SHP77 treated with DMSO at 0.1 percent for 48 hours (cell line): ENCODE results near the gene TRIM66.

Experiments
- DNase-seq: peaks from one replicate; lab custom pipeline; 2025; lab: John Stamatoyannopoulos, UW

The TRIM66 gene

GRCh38 chr11:8608652-8609051 is 73.8 kb downstream of the TRIM66 start:
- DNase-seq, result no peak

GRCh38 chr11:8605971-8606563 is 76.4 kb downstream of the TRIM66 start:
- DNase-seq, result no peak

GRCh38 chr11:8604078-8604723 is 78.3 kb downstream of the TRIM66 start:
- DNase-seq, result no peak

- DNase-seq, result no peak
Observed at GRCh38 chr11:8603696-8604077, 78.8 kb downstream of the TRIM66 start.

GRCh38 chr11:8601376-8602133 is 80.9 kb downstream of the TRIM66 start:
- no peak for DNase-seq

- no peak for DNase-seq
Observed at GRCh38 chr11:8598506-8598905, 84.0 kb downstream of the TRIM66 start.

GRCh38 chr11:8597182-8597581 is 85.3 kb downstream of the TRIM66 start:
- DNase-seq, result no peak

- DNase-seq, result no peak
Observed at GRCh38 chr11:8596504-8597046, 85.9 kb downstream of the TRIM66 start.

GRCh38 chr11:8593935-8594909 is 88.2 kb downstream of the TRIM66 start, which contains the start of gene STK33:
STK33 (minus strand) TSS chr11:8594228; CDS start chr11:8474905, 119,323 bp downstream.
- peak; percentile 47 for DNase-seq

GRCh38 chr11:8593455-8593854 is 89.0 kb downstream of the TRIM66 start:
- DNase-seq, result no peak

- DNase-seq, result no peak
Observed at GRCh38 chr11:8587915-8588314, 94.5 kb downstream of the TRIM66 start.

GRCh38 chr11:8586805-8587204 is 95.7 kb downstream of the TRIM66 start:
- no peak for DNase-seq

- DNase-seq, result no peak
Observed at GRCh38 chr11:8586184-8586583, 96.3 kb downstream of the TRIM66 start.

- DNase-seq, result no peak
Observed at GRCh38 chr11:8584511-8584910, 98.0 kb downstream of the TRIM66 start.

GRCh38 chr11:8584082-8584481 is 98.4 kb downstream of the TRIM66 start:
- no peak for DNase-seq

- DNase-seq, result no peak
Observed at GRCh38 chr11:8581300-8581699, 101.2 kb downstream of the TRIM66 start.

- DNase-seq, result no peak
Observed at GRCh38 chr11:8577791-8578581, 104.5 kb downstream of the TRIM66 start.

- no peak for DNase-seq
Observed at GRCh38 chr11:8574798-8575197, 107.7 kb downstream of the TRIM66 start.

- no peak for DNase-seq
Observed at GRCh38 chr11:8573777-8574176, 108.7 kb downstream of the TRIM66 start.

GRCh38 chr11:8567602-8568198 is 114.8 kb downstream of the TRIM66 start:
- DNase-seq, result no peak
